IMR-90 (cell line): ENCODE data around the gene RNASEH2B. TPM values are rescaled to one million over a fixed set of nuclear protein-coding genes. Genes with fewer than 3 reads are reported as not detected.
A peak's percentile ranks its signal among the peaks of the same experiment; 100 is the strongest.

Experiments used
- ATAC-seq: fragments of 200-7000 bp; cut with Tn5 transposase; 2 replicates; pipeline ENCODE4 v1.9.1; 2020; ENCODE audit warnings: low read depth, mild to moderate bottlenecking, moderate library complexity
- BruUV-seq: library from RNA; stranded (reverse); fragments of 400-500 nt; replicated peaks from 2 replicates; lab custom pipeline; 2021; lab: Mats Ljungman, UMichigan
- CTCF ChIA-PET: fragments of 300-600 bp; formaldehyde crosslinking; extraction: SDS; loops from one replicate; lab custom pipeline; 2021; ENCODE audit warnings: antibody characterized with exemption; lab: Yijun Ruan, JAX
- POLR2A ChIA-PET: fragments of 300-600 bp; sonication (Branson Sonifier 250); formaldehyde crosslinking; loops from one replicate; lab custom pipeline; 2022; ENCODE audit warnings: antibody characterized with exemption; ENCODE audit not compliant: unreplicated experiment; lab: Charles Lee
- DNase-seq: peaks from one replicate; pipeline ENCODE4 v3.0.0; 2013
- H2AFZ ChIP-seq: replicated peaks from 2 replicates; pipeline ENCODE3; 2013; ENCODE audit warnings: low read length, mild to moderate bottlenecking; ENCODE audit not compliant: poor library complexity
- H2AK5ac ChIP-seq: 2 replicates; pipeline ENCODE4 v1.6.1; 2013; ENCODE audit warnings: low read depth, low read length, inconsistent platforms
- H2AK9ac ChIP-seq: replicated peaks from 2 replicates; pipeline ENCODE3; 2013; ENCODE audit warnings: mild to moderate bottlenecking, low read depth, low read length, moderate library complexity; ENCODE audit not compliant: poor library complexity
- H2BK120ac ChIP-seq: 2 replicates; pipeline ENCODE4 v1.6.1; 2013; ENCODE audit warnings: low read depth, low read length, inconsistent platforms
- H2BK15ac ChIP-seq: 3 replicates; pipeline ENCODE4 v1.6.1; 2013; ENCODE audit warnings: low read depth, low read length, inconsistent platforms
- H2BK20ac ChIP-seq: 2 replicates; pipeline ENCODE4 v1.6.1; 2013; ENCODE audit warnings: low read depth, mild to moderate bottlenecking, inconsistent platforms, low read length, moderate library complexity
- H2BK5ac ChIP-seq: 2 replicates; pipeline ENCODE4 v1.6.1; 2013; ENCODE audit warnings: mild to moderate bottlenecking, low read depth, low read length, inconsistent platforms; ENCODE audit not compliant: poor library complexity, severe bottlenecking
- H3K14ac ChIP-seq: replicated peaks from 2 replicates; pipeline ENCODE4 v1.6.1; 2013; ENCODE audit warnings: low read depth, low read length, inconsistent platforms
- H3K18ac ChIP-seq: 2 replicates; pipeline ENCODE4 v1.6.1; 2013; ENCODE audit warnings: low read depth, low read length, control low read depth
- H3K23ac ChIP-seq: 2 replicates; pipeline ENCODE4 v1.6.1; 2013; ENCODE audit warnings: low read depth, low read length, inconsistent platforms
- H3K27ac ChIP-seq: 2 replicates; pipeline ENCODE4 v1.5.1; 2013; ENCODE audit warnings: mild to moderate bottlenecking, control low read depth, low read length; ENCODE audit not compliant: insufficient read depth
- H3K27me3 ChIP-seq: 2 replicates; pipeline ENCODE4 v1.6.1; 2013; ENCODE audit warnings: low read length; ENCODE audit not compliant: control insufficient read depth, insufficient read depth
- H3K36me3 ChIP-seq: 2 replicates; pipeline ENCODE4 v1.6.1; 2013; ENCODE audit warnings: low read length, mixed read lengths; ENCODE audit not compliant: control insufficient read depth, insufficient read depth
- H3K4ac ChIP-seq: 2 replicates; pipeline ENCODE4 v1.6.1; 2013; ENCODE audit warnings: low read depth, low read length, inconsistent platforms
- H3K4me1 ChIP-seq: 2 replicates; pipeline ENCODE4 v1.6.1; 2013; ENCODE audit warnings: low read length, mixed read lengths; ENCODE audit not compliant: control insufficient read depth, insufficient read depth
- H3K4me2 ChIP-seq: 2 replicates; pipeline ENCODE4 v1.6.1; 2013; ENCODE audit warnings: low read depth, mild to moderate bottlenecking, control low read depth, low read length, moderate library complexity
- H3K4me3 ChIP-seq: 2 replicates; pipeline ENCODE4 v1.5.1; 2013; ENCODE audit warnings: low read depth, mild to moderate bottlenecking, control low read depth, low read length, moderate library complexity; ENCODE audit not compliant: insufficient read depth
- H3K56ac ChIP-seq: 2 replicates; pipeline ENCODE4 v1.6.1; 2013; ENCODE audit warnings: low read length, inconsistent platforms; ENCODE audit not compliant: insufficient read depth; ENCODE audit errors: extremely low read depth
- H3K79me1 ChIP-seq, 2 experiments: 2 replicates each; pipeline ENCODE4 v1.6.1; 2013; ENCODE audit warnings: low read length in 2 of 2, inconsistent platforms in 1 of 2, low read depth in 1 of 2
- H3K9ac ChIP-seq: 2 replicates; pipeline ENCODE4 v1.6.1; 2013; ENCODE audit warnings: low read depth, low read length, control low read depth
- H3K9me1 ChIP-seq: 2 replicates; pipeline ENCODE4 v1.6.1; 2013; ENCODE audit warnings: low read length, inconsistent platforms; ENCODE audit not compliant: insufficient read depth
- H3K9me3 ChIP-seq: 2 replicates; pipeline ENCODE4 v1.6.1; 2013; ENCODE audit warnings: low read length; ENCODE audit not compliant: control insufficient read depth, insufficient read depth
- H4K20me1 ChIP-seq: 2 replicates; pipeline ENCODE4 v1.6.1; 2013; ENCODE audit warnings: low read length, inconsistent platforms; ENCODE audit not compliant: insufficient read depth
- H4K5ac ChIP-seq: 2 replicates; pipeline ENCODE4 v1.6.1; 2013; ENCODE audit warnings: mild to moderate bottlenecking, low read depth, low read length, control low read depth
- H4K8ac ChIP-seq, 2 experiments: 2 replicates each; pipeline ENCODE4 v1.6.1; 2013; ENCODE audit warnings: low read depth in 2 of 2, low read length in 2 of 2, control low read depth in 1 of 2, inconsistent platforms in 1 of 2
- H4K91ac ChIP-seq: 2 replicates; pipeline ENCODE4 v1.6.1; 2013; ENCODE audit warnings: low read depth, low read length, inconsistent platforms; ENCODE audit not compliant: insufficient read depth
- BHLHE40 ChIP-seq: fragments of 150-350 bp; IDR thresholded peaks from 2 replicates; pipeline ENCODE4 v1.6.1; 2016; ENCODE audit warnings: mild to moderate bottlenecking, low read depth, low read length
- CEBPB ChIP-seq: IDR thresholded peaks from 2 replicates; pipeline ENCODE4 v1.6.1; 2012; ENCODE audit warnings: low read depth, low read length, improper control_type of control experiment
- CHD1 ChIP-seq: IDR thresholded peaks from 2 replicates; pipeline ENCODE4 v1.6.1; 2012; ENCODE audit warnings: low read depth, low read length, improper control_type of control experiment
- CTCF ChIP-seq: conservative IDR thresholded peaks from 2 replicates; pipeline ENCODE4 v1.5.1; 2012; ENCODE audit warnings: mild to moderate bottlenecking, low read depth, low read length, improper control_type of control experiment
- FOS ChIP-seq: fragments of 150-350 bp; IDR thresholded peaks from 2 replicates; pipeline ENCODE4 v1.6.1; 2016; ENCODE audit warnings: low read depth, low read length
- MAFK ChIP-seq: IDR thresholded peaks from 2 replicates; pipeline ENCODE4 v1.6.1; 2012; ENCODE audit warnings: low read depth, low read length, improper control_type of control experiment
- MAZ ChIP-seq: IDR thresholded peaks from 2 replicates; pipeline ENCODE4 v1.6.1; 2012; ENCODE audit warnings: low read depth, mild to moderate bottlenecking, low read length, improper control_type of control experiment, moderate library complexity, borderline replicate concordance
- MXI1 ChIP-seq: IDR thresholded peaks from 2 replicates; pipeline ENCODE4 v1.6.1; 2012; ENCODE audit warnings: low read depth, mild to moderate bottlenecking, low read length, moderate library complexity, borderline replicate concordance
- NFE2L2 ChIP-seq: fragments of 150-350 bp; IDR thresholded peaks from 2 replicates; pipeline ENCODE4 v1.6.1; 2016; ENCODE audit warnings: low read depth, mild to moderate bottlenecking, low read length
- POLR2A ChIP-seq: IDR thresholded peaks from 2 replicates; pipeline ENCODE4 v1.6.1; 2012; ENCODE audit warnings: mild to moderate bottlenecking, low read depth, low read length
- RAD21 ChIP-seq: IDR thresholded peaks from 2 replicates; pipeline ENCODE4 v1.6.1; 2012; ENCODE audit warnings: low read length, improper control_type of control experiment
- RCOR1 ChIP-seq: IDR thresholded peaks from 2 replicates; pipeline ENCODE4 v1.6.1; 2012; ENCODE audit warnings: mild to moderate bottlenecking, low read length, improper control_type of control experiment; ENCODE audit not compliant: insufficient replicate concordance
- RFX5 ChIP-seq: IDR thresholded peaks from 2 replicates; pipeline ENCODE4 v1.8.0; 2012; ENCODE audit warnings: low read depth, mild to moderate bottlenecking, low read length, moderate library complexity
- SMC3 ChIP-seq: fragments of 150-350 bp; IDR thresholded peaks from 2 replicates; pipeline ENCODE4 v1.6.1; 2016; ENCODE audit warnings: low read depth, mild to moderate bottlenecking, antibody characterized with exemption, low read length, moderate library complexity
- USF2 ChIP-seq: fragments of 150-350 bp; IDR thresholded peaks from 2 replicates; pipeline ENCODE4 v1.6.1; 2017; ENCODE audit warnings: mild to moderate bottlenecking, antibody characterized with exemption, low read length, low read depth
- WGBS, 2 experiments: methylation state at CpG; one replicate each; pipeline versions ENCODE4 v1.1.5 to v1.1.7; 2013; ENCODE audit warnings: missing lambda C conversion rate in 2 of 2; ENCODE audit not compliant: insufficient read length in 1 of 2; ENCODE audit errors: extremely low coverage in 2 of 2; 5-methylcytosine and 5-hydroxymethylcytosine counted together
- dilution Hi-C: fragments of 300-500 bp; cut with HindIII; formaldehyde crosslinking; loops from one replicate; pipeline ENCODE4 v1.14.3; 2018; ENCODE audit warnings: low sequenced_read_pairs; ENCODE audit not compliant: unreplicated experiment
- in situ Hi-C: fragments of 300-500 bp; cut with MboI; formaldehyde crosslinking; loops from 3 replicates; pipeline ENCODE4 v1.14.3; 2019; ENCODE audit warnings: low sequenced_read_pairs, inconsistent platforms, mixed read lengths
- intact Hi-C: fragments of 100-400 bp; cut with micrococcal nuclease; formaldehyde crosslinking; loops from 2 replicates; pipeline ENCODE4 v1.10.0; 2022
- polyA plus RNA-seq, 3 experiments: library from polyadenylated mRNA; depleted of rRNA; stranded (reverse); fragments of >200 nt; gene quantifications; 2 replicates each; pipeline ENCODE4 v1.2.3, GENCODE V29; 2012; ENCODE audit warnings: low replicate concordance in 1 of 3
- total RNA-seq: library from RNA; depleted of rRNA; stranded (reverse); fragments of >200 nt; gene quantifications from 2 replicates; pipeline ENCODE4 v1.2.3, GENCODE V29; 2012
- TF ChIP-seq, protein P1 (sequence below): fragments of 150-350 bp; IDR thresholded peaks from 2 replicates; pipeline ENCODE4 v1.6.1; 2016; ENCODE audit warnings: low read depth, mild to moderate bottlenecking, low read length, moderate library complexity, borderline replicate concordance

RNASEH2B gene
- total and polyA plus RNA-seq, 2 of the 4 experiments (the other 2 are of a cell fraction): 11.2 to 14.2 TPM

- dilution Hi-C loops: no loop called here
- peak; percentile 42 for DNase-seq
- Histone ChIP-seq H3K9me1 (no peaks in the 10 kb centered on the region), H2BK5ac (no peak overlapping the region), H3K27me3 (peaks cover 27% of the 10 kb centered on the region), H3K23ac (no peak overlapping the region), H3K36me3 (no peaks in the 10 kb centered on the region), H4K91ac (no peak overlapping the region), H3K4ac (no peak overlapping the region), H3K9ac (no peak overlapping the region), H3K9me3 (no peaks in the 10 kb centered on the region), H2BK120ac (no peak overlapping the region), H3K79me1 (no peaks in the 10 kb centered on the region), H2BK15ac (no peak overlapping the region), H3K14ac (no peak overlapping the region), H3K4me3 (no peak overlapping the region), H2BK20ac (no peak overlapping the region), H3K18ac (no peak overlapping the region), H3K27ac (no peak overlapping the region), H2AK9ac (no peak overlapping the region), H3K4me1 (peaks cover 1% of the 10 kb centered on the region; the same call in 1 of the 2 replicates), H3K56ac (no peak overlapping the region), H3K4me2 (no peak overlapping the region), H4K8ac (no peak overlapping the region), H2AK5ac (no peak overlapping the region), H4K5ac (no peak overlapping the region), H4K20me1 (no peaks in the 10 kb centered on the region), H2AFZ (no peak overlapping the region)
- ChIA-PET CTCF (no interaction called here), POLR2A (no interaction called here)
- no TSS peak for BruUV-seq
- intact Hi-C loops: no loop called here
- 49% methylated on average over 5 of the region's 15 CpGs; no CpG with 5 or more reads in 1 of the 2 experiments for WGBS, 2 experiments
- in situ Hi-C loops: no loop called here
- ATAC-seq: peak; percentile 69
- TF ChIP-seq CHD1 (no peak), RFX5 (no peak), FOS (no peak), CTCF (no peak), NFE2L2 (no peak), MXI1 (no peak), RAD21 (no peak), RCOR1 (no peak), BHLHE40 (no peak), MAZ (no peak), USF2 (no peak), POLR2A (no peak), MAFK (no peak), SMC3 (no peak), CEBPB (no peak)
- TF ChIP-seq, protein P1, sequence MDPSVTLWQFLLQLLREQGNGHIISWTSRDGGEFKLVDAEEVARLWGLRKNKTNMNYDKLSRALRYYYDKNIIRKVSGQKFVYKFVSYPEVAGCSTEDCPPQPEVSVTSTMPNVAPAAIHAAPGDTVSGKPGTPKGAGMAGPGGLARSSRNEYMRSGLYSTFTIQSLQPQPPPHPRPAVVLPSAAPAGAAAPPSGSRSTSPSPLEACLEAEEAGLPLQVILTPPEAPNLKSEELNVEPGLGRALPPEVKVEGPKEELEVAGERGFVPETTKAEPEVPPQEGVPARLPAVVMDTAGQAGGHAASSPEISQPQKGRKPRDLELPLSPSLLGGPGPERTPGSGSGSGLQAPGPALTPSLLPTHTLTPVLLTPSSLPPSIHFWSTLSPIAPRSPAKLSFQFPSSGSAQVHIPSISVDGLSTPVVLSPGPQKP: no peak
Observed at GRCh38 chr13:51000571-51001260, 91.1 kb downstream of the RNASEH2B start.
